GM18867 (cell line): Measurements from ENCODE around the gene GZMA.
A peak's percentile ranks its signal among the peaks of the same experiment; 100 is the strongest.

ENCODE experiments used
- ATAC-seq: cut with Tn5 transposase; IDR thresholded peaks from one replicate; pipeline ENCODE4 v1.9.1; 2021; ENCODE audit warnings: mild to moderate bottlenecking, moderate library complexity; ENCODE audit not compliant: unreplicated experiment

Gene GZMA

DNA sequence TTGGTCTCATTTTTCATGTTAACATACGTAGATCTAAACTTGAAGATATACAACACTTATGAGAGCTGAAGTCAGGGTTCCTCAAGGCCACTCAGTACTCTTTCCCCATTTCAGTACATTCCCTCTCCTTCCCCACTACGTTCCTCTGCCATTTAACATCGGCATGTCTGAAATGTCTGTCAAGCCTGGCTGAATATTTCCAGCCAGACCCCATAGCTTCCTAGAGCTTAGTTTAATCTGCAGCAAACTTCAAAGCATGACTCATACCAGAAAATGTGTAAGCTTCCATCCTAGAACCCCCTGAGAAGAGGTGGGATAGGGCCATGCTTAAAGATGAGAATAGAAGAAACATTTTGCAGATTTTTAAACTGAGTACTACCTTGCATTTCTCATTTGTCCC lies 6.2 kb downstream of the GZMA start:
- ATAC-seq = no peak

DNA sequence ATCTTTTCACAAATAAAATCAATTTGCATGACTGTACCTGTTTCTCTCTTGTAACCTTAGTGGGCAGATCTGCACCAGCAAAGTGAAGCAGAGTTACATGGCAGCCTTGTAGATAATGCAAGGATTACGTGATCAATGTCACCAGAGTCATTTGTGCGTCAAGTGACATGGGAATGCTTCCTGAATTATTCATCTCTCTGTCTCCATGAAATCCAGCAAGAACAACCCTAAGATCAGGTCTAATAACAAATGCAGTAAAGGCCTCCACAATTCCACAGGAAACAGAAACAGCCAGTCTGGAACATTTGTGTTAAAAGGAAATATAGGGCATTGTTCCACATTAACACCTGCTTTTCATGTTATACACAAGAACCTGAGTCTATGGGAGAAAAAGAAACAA lies 7.8 kb downstream of the GZMA start:
- no peak for ATAC-seq

DNA sequence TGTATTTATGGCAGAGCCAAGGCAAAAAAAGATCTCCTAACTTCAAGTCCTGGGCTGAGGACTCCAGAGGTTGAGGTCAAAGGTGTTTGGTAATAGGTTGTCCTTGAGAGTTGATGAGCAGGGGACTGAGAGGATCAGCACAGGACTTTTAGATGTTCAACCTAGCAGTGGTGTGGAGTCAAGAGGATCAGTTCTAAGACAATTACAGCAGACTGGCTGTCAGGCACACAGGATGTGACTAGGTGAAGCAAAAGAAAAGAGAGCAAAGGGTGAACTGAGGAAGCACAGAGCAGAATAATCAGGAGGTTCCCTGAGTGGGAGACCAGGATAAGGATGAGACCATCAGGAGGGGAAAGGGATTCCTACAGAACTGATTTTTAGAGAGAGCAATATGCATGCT lies 10.9 kb downstream of the GZMA start:
- no peak for ATAC-seq

DNA sequence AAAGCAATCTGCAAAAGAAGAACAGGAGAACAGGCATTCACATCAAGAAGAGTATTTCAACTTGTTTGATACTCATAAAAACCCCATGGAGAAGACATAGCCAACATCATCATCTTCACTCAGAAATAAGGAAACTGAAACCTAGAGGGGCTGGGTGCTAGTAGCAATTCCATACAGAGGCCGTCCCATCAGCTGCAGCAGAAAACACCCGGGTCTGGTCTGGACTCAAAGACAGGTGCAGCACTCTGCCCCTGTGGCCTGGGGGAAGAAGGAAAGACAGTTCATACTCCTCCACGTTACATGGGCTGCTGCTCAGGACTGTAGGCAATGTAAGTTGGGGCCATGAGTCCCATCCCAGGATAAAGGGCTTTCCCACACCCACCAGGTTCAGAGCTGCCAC lies 11.6 kb downstream of the GZMA start:
- ATAC-seq = no peak

DNA sequence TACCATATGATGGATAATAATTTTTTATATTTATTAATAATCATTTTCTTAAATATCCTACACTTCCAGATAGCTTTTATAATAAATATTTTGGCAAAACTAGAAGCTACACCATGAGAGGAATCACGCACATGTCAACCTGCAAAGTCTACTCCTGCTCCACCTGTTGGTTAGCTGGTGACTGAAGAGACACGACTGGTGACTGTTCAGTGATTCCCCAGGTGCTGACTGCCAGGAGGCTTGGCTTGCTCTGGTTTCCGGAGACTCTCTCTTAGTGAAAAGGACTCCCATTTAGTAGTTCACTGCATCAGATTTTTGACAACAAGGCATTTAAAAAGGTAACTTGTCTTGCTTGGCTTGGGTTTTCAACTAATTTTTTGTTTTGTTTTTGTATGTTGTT lies 20.9 kb downstream of the GZMA start:
- no peak for ATAC-seq

DNA sequence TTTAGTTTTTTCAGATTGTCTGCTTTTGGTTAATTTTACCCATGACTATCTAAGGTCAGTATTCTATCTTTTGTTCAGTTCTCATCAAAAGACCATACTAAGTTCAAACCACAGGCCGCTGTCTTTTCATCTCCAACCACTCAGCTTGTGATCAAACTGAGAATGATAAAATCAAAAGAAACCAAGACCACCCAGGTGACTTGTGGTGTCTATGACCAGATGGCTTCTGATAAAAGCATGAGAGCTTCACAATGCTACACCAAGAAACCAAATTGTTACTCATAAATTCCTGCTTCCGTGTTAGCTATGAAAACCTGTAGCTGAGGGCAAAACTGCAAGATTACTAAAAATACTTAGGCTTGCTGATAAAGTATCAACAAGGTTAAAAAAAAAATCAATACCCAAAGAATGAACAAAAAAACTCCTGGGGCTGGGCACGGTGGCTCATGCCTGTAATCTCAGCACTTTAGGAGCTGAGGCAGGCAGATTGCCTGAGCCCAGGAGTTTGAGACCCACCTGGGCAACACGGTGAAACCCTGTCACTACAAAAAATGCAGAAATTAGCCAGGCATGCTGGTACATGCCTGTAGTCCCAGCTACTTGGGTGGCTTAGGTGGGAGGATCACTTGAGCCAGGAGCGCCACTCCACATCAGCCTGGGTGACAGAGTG lies 31.7 kb downstream of the GZMA start:
- no peak for ATAC-seq

DNA sequence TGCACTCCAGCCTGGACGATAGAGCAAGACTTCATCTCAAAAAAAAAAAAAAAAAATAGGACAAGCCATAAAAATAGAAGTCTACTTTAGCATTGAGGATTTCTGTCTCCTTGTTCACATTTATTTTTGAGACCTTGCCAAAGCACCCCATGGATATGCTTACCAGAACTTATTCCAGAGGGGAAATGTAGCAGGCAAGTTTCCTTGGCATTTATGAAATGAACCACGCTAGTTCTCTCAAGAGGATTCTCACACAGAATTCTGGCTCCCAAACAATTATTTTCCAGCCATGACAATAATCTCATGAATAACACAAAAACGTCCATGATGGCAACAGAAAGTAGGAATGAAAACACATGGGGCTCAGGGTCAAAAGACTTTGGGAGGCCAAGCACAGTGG lies 34.1 kb downstream of the GZMA start:
- ATAC-seq = no peak

DNA sequence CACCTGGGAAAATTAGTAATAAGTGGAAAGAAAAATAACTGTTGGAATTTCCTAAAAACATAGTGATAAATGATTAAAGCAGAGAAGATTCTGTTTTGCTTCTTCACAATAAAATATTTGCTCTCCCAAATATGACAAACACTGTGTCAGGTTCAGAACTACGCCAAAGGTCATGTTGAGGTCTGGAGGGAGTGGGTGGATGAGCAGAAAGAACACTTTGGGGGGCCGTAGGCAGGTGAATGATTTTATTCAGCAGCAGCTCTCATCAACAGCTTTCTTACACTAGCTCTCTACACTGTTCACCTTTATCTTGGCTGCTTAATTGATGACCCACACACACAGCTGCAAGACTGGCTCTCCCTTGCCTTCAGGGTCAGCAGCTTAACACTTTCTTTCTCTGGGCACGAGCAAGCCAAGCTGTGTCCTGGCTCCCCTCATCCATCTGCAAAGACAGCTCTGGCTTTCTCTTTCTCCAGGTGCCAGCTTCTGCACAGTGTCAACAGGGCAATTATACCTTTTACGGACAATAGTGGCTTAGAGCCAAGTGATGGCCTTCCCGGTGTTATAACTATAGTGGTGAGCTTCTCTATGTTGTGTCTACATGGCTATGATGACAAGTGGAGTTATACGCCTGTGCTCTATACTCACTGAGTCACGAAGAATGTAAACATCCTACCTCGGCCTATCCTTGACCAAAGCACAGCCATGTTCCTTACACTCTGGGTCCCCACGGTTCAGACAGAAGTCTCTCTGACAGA lies 38.6 kb downstream of the GZMA start:
- no peak for ATAC-seq

DNA sequence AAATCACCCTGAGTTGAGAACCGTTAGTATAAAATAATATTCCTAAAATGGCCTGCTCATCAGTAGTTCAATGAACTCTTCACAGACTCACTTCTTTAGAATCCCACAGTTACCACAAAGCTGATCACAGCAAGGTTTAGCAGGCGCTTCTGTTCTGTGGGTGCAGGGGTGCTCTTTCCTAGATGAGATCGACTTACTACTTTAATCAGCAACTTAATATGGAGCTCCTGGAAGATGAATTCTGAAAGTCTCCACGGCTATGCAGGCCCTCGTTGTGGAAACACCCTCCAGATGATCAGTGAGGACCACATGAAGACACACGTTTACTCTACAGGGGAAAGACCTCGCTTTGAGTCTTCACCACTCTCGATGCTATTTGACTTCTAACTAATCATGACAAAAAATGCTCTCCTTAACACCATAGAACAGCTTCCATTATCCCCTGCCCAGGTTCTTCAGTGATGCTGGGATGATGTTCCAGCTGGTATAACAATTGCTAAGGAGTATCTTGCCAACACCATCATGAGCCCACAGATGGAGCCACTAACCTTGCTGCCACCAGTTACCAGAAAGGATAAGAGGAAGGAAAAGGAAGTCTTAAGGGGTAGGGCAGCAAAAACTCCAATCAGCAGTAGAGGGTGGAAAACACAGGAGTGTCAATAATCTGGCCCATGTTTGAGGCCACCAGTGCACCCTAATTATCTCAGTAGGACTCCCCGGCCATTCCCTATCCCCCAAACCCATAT lies 39.7 kb downstream of the GZMA start:
- ATAC-seq = no peak

DNA sequence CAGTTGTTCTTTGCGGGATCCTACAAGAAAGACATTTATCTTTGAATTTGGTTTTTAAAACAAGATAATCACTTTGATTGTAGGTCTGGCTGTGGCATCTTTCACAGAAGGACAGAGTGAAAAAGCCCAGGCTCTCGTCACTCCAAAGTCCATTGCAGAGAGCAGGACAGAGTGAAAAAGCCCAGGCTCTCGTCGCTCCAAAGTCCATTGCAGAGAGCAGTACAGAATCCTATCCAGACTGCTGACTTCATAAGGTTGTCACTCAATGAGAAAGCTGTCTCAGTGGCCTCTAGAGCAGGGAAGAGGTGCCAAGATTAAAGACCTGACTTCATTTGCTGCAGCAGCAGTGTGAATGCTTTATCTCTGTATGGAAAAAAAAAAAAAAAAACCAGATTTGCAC lies 41.2 kb downstream of the GZMA start:
- ATAC-seq = no peak

DNA sequence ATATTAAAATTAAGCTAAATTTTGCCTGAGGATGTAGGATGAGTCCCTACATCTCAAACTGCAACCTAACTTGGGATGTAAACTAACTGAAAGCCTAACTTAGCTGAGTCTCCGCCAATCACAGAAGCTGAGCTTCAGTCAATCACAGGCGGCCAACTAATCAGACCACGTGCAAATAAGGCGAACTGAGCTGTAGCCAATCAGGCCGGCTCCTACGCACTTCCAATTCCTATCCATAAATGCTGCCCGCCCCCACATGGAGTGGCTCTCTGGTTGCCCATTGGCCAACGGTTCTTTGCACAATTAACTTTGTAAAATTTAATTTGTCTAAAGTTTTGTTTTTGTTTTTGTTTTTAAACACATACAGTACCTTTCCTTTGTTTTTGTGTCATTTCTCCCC lies 43.6 kb downstream of the GZMA start:
- no peak for ATAC-seq

DNA sequence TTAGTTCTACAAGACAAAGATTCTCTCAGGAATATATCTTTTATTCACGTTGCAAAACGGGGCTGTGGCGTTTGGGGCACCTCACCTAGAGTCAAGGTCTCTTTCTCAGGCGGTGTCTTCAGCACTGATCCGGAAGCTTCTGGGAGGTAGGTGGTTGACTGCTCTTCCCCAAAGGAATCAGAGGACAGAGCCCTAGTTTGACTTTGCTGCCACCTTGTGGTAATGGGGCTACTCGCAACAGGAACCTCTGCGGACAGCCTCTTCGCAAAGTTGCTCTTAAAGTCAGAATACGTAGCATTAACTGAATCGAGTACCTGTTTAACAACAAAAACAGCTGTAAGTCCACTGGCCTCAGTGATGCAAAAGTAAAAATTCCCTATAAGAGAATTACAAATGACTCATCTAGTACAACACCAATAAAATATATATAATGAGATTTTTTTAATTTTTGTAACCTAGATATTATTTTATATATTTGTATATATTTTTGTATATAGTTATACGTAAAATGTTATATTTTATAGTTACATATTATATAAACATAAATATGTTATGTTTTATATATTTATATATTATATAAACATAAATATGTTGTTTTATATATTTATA lies 44.2 kb downstream of the GZMA start:
- peak; percentile 83 for ATAC-seq

DNA sequence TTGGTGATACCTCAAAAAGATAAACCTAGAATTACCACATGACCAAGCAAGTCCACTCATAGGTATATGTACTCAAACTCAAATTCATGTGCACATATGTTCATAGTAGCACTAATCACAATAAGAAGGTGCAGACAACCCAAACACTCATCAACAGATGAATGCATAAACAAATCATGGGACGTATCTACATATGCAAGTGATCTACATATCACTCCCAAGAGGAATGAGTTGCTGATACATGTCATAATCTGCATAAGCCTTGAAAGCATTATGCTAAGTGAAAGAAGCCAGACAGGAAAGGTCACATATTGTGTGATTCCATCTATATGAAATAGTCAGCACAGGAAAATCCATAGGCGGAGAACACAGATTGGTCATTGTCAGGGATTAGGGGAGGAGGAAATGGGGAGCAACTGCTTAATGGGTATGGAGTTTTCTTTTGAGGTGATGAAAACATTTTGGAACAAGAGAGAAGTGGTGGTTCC lies 46.9 kb downstream of the GZMA start:
- ATAC-seq = no peak

DNA sequence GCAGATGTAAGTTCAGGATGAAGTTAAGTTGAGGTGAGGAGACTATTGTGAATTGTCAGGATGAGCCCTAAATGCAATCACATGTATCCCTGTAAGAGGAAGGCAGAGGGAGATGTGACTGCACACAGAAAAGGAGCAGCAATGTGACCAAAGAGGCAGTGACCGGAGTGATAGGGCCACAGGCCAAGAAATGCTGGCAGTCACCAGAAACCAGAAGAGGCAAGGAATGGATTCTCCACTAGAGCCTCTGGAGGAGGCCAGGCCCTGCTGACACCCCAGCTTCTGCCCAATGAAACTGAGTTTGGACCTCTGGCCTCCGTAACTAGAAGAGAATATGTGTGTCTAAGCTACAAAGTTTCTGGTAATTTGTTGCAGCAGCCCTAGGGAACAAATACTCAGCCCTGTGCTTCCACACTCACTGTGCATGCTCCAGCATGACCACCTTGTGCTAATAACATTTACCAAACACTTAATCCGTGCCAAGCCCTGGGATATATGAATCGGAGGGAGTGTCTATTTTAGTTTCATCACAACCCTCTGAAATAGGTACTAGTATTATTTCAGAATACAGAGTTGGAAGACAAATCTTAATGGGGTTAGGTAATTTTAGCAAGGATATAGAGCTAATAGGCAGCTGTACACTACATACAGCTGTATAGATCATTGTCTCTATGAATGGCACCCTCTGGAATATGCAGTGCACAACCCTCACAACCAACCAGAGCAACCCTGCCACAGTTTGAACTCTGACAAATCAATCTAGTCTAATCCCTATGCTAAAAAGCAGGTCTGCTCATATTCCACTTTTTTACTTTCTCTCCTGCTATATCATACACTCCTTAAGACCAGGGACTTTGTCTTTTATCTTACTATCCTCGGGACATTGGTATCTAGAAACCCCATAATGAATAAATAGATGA lies 49.7 kb downstream of the GZMA start:
- ATAC-seq = no peak

DNA sequence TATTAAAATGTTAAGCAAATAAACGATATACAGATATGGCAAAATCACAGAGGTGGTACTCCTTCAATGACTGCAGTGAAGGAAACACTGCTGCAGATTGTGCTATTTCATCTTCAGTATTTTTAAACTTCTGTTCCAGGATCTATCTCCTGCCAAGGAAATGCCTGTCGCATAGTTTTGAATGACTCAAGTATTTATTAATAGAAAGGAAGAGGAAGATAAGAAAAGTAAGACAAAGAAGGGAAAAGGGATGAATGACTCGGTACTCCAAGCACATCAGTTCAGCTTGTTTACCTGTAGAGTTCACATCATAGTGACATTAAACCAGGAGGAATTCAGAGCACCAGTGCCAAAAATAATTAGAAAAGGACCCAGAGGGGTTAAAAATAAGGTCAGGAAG lies 52.4 kb downstream of the GZMA start:
- ATAC-seq = no peak
